ENCODE results near the gene METTL8. TPM values are rescaled to one million over a fixed set of nuclear protein-coding genes. Genes with fewer than 3 reads are reported as not detected.
A peak's percentile ranks its signal among the peaks of the same experiment; 100 is the strongest.

Gene METTL8
- total and polyA plus RNA-seq, 2 of the 13 experiments (the other 11 are each of a cell fraction or from before 2014, with no cell fraction given), result 18.6 to 68.2 TPM

DNA sequence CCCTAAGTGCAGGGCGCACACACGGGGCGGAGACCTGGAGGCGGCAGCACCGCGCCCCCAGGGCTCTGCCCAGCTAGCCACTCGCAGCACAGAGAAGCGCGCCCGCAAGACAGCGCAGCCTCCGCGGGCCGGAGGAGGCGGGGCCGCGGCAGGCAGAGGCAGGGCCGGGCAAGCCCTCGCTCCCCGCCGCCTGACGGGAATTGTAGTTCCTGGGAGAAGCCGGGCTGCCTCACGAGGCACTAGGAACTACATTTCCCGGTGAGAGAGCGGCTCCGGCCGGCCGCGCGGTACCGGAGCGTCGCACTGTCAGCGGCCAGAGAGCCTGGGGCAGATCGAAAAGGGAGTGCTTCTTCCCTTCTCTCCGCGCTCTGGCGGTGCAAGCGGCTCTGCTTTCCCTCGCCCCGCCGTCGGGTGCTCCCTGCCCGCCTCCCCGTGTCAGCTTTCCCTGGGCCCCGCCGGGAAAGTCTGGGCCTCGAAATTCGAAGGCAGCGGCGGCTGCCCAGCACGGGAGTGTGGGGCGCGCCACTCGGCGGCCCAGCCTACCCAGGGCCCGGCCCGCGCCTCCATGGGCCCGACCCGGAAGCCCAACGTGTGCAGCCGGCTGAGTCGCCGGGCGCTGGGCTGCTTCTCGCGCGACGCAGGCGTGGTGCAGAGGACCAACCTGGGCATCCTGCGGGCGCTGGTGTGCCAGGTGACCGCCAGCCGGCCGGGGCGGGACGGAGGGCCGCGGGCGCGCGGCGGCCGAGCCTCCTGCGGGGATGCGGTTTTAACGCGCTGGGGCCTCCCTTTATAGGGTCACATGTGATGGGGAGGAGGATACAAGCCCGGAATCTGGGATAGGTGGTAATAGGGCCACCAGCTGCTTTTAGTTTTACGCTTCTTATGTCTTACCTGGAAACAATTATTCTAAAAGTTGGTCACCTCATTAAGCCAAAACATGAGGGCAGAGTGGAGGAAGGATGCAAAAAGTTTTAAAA is 511 bp upstream of the METTL8 start, which contains the start of gene DCAF17 (continued):
- TF ChIP-seq, protein P1, sequence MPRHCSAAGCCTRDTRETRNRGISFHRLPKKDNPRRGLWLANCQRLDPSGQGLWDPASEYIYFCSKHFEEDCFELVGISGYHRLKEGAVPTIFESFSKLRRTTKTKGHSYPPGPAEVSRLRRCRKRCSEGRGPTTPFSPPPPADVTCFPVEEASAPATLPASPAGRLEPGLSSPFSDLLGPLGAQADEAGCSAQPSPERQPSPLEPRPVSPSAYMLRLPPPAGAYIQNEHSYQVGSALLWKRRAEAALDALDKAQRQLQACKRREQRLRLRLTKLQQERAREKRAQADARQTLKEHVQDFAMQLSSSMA (CRISPR knock-in tag; IDR thresholded peaks at IDR 0.05), result peak; percentile 66
- peak; percentile 98 for TF ChIP-seq ZNF891 (CRISPR knock-in tag; IDR thresholded peaks at IDR 0.05)
- TF ChIP-seq ZNF510 (CRISPR knock-in tag; IDR thresholded peaks at IDR 0.05; ENCODE audit: low read depth), result no peak; the same call in 1 of the 2 replicates
- TF ChIP-seq ARID2 (CRISPR knock-in tag; IDR thresholded peaks at IDR 0.05; ENCODE audit: borderline replicate concordance), result no peak
- TF ChIP-seq DR1 (CRISPR knock-in tag; IDR thresholded peaks at IDR 0.05), result peak; percentile 81; the same call in 1 of the 2 replicates
- TF ChIP-seq ZNF773 (CRISPR knock-in tag; IDR thresholded peaks at IDR 0.05; ENCODE audit: borderline replicate concordance), result peak; percentile 97; the same call in 1 of the 2 replicates
- TF ChIP-seq MBNL3 (CRISPR knock-in tag; conservative IDR thresholded peaks at IDR 0.05), result no peak
- TF ChIP-seq, protein P2, sequence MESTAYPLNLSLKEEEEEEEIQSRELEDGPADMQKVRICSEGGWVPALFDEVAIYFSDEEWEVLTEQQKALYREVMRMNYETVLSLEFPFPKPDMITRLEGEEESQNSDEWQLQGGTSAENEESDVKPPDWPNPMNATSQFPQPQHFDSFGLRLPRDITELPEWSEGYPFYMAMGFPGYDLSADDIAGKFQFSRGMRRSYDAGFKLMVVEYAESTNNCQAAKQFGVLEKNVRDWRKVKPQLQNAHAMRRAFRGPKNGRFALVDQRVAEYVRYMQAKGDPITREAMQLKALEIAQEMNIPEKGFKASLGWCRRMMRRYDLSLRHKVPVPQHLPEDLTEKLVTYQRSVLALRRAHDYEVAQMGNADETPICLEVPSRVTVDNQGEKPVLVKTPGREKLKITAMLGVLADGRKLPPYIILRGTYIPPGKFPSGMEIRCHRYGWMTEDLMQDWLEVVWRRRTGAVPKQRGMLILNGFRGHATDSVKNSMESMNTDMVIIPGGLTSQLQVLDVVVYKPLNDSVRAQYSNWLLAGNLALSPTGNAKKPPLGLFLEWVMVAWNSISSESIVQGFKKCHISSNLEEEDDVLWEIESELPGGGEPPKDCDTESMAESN (CRISPR knock-in tag; conservative IDR thresholded peaks at IDR 0.05), result peak; percentile 58; the same call in 1 of the 2 replicates
- no peak for TF ChIP-seq ZBTB3 (CRISPR knock-in tag; IDR thresholded peaks at IDR 0.05; ENCODE audit: borderline replicate concordance, low read depth)
- peak; percentile 69 for TF ChIP-seq ATF7-NPFF (CRISPR knock-in tag; IDR thresholded peaks at IDR 0.05; ENCODE audit: low read depth)
- TF ChIP-seq SALL2 (CRISPR knock-in tag; IDR thresholded peaks at IDR 0.05), result peak; percentile 98
- no peak for TF ChIP-seq ZNF572 (CRISPR knock-in tag; IDR thresholded peaks at IDR 0.05)
- no peak; the same call in 1 of the 2 replicates for TF ChIP-seq KDM3A (CRISPR knock-in tag; IDR thresholded peaks at IDR 0.05; ENCODE audit: low read depth)
- TF ChIP-seq SOX6 (IDR thresholded peaks at IDR 0.05), result no peak
- TF ChIP-seq SOX6 (CRISPR knock-in tag; IDR thresholded peaks at IDR 0.05), result peak; percentile 69
- TF ChIP-seq, protein P3, sequence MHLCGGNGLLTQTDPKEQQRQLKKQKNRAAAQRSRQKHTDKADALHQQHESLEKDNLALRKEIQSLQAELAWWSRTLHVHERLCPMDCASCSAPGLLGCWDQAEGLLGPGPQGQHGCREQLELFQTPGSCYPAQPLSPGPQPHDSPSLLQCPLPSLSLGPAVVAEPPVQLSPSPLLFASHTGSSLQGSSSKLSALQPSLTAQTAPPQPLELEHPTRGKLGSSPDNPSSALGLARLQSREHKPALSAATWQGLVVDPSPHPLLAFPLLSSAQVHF (CRISPR knock-in tag; IDR thresholded peaks at IDR 0.05), result 0 out of 2 replicates have a peak, but pooled peaks have one; percentile 35
- TF ChIP-seq, protein P4, sequence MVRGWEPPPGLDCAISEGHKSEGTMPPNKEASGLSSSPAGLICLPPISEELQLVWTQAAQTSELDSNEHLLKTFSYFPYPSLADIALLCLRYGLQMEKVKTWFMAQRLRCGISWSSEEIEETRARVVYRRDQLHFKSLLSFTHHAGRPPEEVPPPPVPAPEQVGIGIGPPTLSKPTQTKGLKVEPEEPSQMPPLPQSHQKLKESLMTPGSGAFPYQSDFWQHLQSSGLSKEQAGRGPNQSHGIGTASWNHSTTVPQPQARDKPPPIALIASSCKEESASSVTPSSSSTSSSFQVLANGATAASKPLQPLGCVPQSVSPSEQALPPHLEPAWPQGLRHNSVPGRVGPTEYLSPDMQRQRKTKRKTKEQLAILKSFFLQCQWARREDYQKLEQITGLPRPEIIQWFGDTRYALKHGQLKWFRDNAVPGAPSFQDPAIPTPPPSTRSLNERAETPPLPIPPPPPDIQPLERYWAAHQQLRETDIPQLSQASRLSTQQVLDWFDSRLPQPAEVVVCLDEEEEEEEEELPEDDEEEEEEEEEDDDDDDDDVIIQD (CRISPR knock-in tag; IDR thresholded peaks at IDR 0.05; ENCODE audit: low read depth), result 0 out of 2 replicates have a peak, but pooled peaks have one; percentile 1
- peak; percentile 99 for TF ChIP-seq KDM5B (CRISPR knock-in tag; IDR thresholded peaks at IDR 0.05; ENCODE audit: borderline replicate concordance)
- TF ChIP-seq AGO2 (optimal IDR thresholded peaks at IDR 0.05; ENCODE audit: low read depth, low read length), result peak; percentile 98
- TF ChIP-seq ZNF792 (CRISPR knock-in tag; IDR thresholded peaks at IDR 0.05), result no peak; the same call in none of the 2 replicates
- TF ChIP-seq, protein P5, sequence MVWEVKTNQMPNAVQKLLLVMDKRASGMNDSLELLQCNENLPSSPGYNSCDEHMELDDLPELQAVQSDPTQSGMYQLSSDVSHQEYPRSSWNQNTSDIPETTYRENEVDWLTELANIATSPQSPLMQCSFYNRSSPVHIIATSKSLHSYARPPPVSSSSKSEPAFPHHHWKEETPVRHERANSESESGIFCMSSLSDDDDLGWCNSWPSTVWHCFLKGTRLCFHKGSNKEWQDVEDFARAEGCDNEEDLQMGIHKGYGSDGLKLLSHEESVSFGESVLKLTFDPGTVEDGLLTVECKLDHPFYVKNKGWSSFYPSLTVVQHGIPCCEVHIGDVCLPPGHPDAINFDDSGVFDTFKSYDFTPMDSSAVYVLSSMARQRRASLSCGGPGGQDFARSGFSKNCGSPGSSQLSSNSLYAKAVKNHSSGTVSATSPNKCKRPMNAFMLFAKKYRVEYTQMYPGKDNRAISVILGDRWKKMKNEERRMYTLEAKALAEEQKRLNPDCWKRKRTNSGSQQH (CRISPR knock-in tag; IDR thresholded peaks at IDR 0.05; ENCODE audit: low read depth), result peak; percentile 97
- no peak for TF ChIP-seq SP140L (CRISPR knock-in tag; IDR thresholded peaks at IDR 0.05; ENCODE audit: borderline replicate concordance)
- peak; percentile 95 for TF ChIP-seq NR2C2 (CRISPR knock-in tag; IDR thresholded peaks at IDR 0.05; ENCODE audit: borderline replicate concordance)

Data from HepG2 (cell line).